T follicular helper cell (primary cell): ENCODE data around the gene TSHR.
"Not testable (repeated sequence)": the region's sequence is repeated elsewhere in the genome, so short reads cannot be mapped to it uniquely, and the experiment has no call there.

Experiments used
- DNase-seq: peaks from one replicate; pipeline ENCODE4 v3.0.0-alpha.2; 2020; ENCODE audit warnings: low read depth

The TSHR gene

GRCh38 chr14:80996049-80996901, 40.9 kb downstream of the TSHR start:
- DNase-seq: no peak

- DNase-seq: no peak
These were observed 46.0 kb downstream of the TSHR start for GRCh38 chr14:81001447-81001846.

GRCh38 chr14:81004575-81004974, 49.2 kb downstream of the TSHR start:
- DNase-seq: no peak

GRCh38 chr14:81005540-81006228, 50.3 kb downstream of the TSHR start:
- no peak for DNase-seq

- DNase-seq: no peak
These were observed 50.8 kb downstream of the TSHR start for GRCh38 chr14:81006266-81006665.

GRCh38 chr14:81007131-81007530, 51.7 kb downstream of the TSHR start:
- no peak for DNase-seq

GRCh38 chr14:81009346-81009745, 53.9 kb downstream of the TSHR start:
- DNase-seq: no peak

- no peak for DNase-seq
These were observed 62.8 kb downstream of the TSHR start for GRCh38 chr14:81018251-81018650.

GRCh38 chr14:81018684-81019083, 63.3 kb downstream of the TSHR start:
- no peak for DNase-seq

GRCh38 chr14:81019113-81019512, 63.7 kb downstream of the TSHR start:
- not testable (repeated sequence) for DNase-seq

- no peak for DNase-seq
These were observed 67.8 kb downstream of the TSHR start for GRCh38 chr14:81023095-81023710.

GRCh38 chr14:81028461-81028860, 73.0 kb downstream of the TSHR start:
- DNase-seq: no peak

- no peak for DNase-seq
These were observed 76.1 kb downstream of the TSHR start for GRCh38 chr14:81031488-81031887.

- DNase-seq: no peak
These were observed 78.3 kb downstream of the TSHR start for GRCh38 chr14:81033698-81034240.

- DNase-seq: no peak
These were observed 87.0 kb downstream of the TSHR start for GRCh38 chr14:81042438-81042837.

GRCh38 chr14:81051547-81051946, 96.1 kb downstream of the TSHR start:
- DNase-seq: no peak

- not testable (repeated sequence) for DNase-seq
These were observed 98.6 kb downstream of the TSHR start for GRCh38 chr14:81054057-81054456.

GRCh38 chr14:81055971-81056370, 100.5 kb downstream of the TSHR start:
- DNase-seq: no peak

GRCh38 chr14:81062380-81062779, 107.0 kb downstream of the TSHR start:
- no peak for DNase-seq

- DNase-seq: no peak
These were observed 107.4 kb downstream of the TSHR start for GRCh38 chr14:81062816-81063215.

- DNase-seq: no peak
These were observed 111.3 kb downstream of the TSHR start for GRCh38 chr14:81066672-81067071.

- no peak for DNase-seq
These were observed 111.7 kb downstream of the TSHR start for GRCh38 chr14:81067156-81067555.
